Kidney tubule cell (primary cell): Measurements from ENCODE around the gene SHC3.

ENCODE experiments used
- DNase-seq: peaks from one replicate; pipeline ENCODE4 v3.0.0-alpha.2; 2018; ENCODE audit warnings: low spot score

SHC3 gene

GRCh38 chr9:89185980-89186379, 7.4 kb upstream of the SHC3 start:
- no peak for DNase-seq

DNA sequence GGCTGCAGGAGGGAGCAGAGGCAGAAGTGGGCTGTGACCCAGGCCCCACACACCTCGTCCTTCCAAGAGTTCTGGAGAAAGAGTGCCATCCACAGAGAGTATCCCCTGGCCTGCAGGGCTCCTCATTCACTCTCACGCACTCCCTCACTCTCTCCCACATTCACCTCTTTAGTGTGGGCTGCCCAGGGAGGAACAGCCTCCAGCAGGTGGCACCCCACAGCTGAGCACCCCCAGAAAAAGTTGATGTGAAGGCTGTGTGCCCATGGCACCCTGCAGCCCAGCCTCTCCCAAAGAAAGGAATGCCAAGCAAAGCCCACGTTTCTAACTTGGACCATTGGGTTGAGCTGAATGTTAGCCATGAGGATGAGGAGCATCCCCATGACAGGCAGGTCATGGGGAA, 4.5 kb upstream of the SHC3 start:
- no peak for DNase-seq

DNA sequence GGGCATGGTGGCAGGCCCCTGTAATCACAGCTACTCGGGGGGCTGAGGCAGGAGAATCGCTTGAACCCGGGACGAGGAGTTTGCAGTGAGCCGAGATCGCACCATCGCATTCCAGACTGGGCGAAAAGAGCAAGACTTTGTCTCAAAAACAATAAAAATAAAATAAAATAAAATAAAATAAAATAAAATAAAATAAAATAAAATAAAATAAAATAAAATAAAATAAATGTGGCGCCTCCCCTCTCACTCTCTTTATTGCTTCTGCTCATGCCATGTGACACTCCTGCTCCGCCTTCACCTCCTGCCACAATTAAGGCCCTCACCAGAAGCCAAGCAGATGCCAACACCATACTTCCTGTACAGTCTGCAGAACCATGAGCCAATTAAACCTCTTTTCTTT, 3.8 kb upstream of the SHC3 start:
- no peak for DNase-seq

- peak; percentile 96 for DNase-seq
These were observed 1.5 kb upstream of the SHC3 start for GRCh38 chr9:89179895-89180734.

- peak; percentile 48 for DNase-seq
These were observed 899 bp upstream of the SHC3 start for GRCh38 chr9:89179540-89179894.

DNA sequence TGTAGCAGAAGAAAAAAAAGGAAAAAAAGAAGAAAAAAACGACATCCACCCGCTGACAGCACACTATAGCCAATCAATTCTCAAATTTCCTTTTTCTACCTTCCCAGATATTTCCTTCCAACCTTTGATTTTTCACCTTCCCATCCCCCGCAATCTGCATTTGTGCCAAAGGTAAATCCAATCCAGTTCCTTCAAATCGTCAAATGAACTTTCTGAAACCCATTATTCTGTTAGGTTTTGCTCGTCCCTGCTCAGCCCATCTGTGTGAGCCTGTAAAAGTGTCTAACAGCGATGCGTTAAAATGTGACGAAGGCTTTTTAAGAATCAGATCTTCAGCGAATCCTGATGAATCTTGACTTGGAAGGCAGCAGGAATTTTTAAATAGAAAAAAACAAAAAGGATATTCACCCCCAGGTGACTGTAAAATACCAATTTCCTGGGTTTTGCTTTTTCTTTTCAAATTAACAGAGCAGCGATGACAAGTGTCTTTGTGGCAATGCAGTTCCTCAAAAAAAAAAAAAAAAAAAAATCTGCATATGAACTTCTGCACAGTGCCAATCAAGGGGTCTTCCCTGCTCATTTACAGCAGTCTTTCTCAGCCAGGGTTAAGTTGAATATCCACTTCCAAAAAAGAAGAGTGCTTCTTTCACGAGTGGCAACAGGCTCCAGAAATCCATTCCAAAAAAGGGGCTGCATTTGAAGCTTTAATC, 367 bp upstream of the SHC3 start:
- DNase-seq, result no peak

GRCh38 chr9:89177012-89177943, 1.3 kb downstream of the SHC3 start:
- DNase-seq, result peak; percentile 38

DNA sequence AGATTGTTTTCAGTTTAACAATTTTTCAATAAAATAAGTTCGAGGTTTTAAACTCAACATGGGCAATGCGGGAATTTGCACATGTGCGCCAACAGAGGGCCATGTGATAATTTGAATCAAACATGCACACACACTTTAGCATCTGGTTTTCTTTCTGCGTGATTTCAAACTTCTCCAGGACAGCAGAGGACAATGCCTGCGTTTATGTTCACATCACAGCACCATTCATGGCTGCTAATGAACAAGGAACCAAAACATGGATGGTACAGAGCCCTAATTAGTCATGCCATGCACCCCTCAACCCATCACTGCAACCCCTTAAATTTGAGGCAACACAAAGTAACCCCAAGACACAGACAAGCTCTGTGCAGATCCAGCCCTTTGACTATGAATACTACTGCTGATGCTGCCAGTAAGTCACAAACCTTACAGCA, 2.8 kb downstream of the SHC3 start:
- DNase-seq, result no peak

GRCh38 chr9:89174291-89174690, 4.3 kb downstream of the SHC3 start:
- no peak for DNase-seq

- no peak for DNase-seq
These were observed 5.5 kb downstream of the SHC3 start for GRCh38 chr9:89173072-89173471.

GRCh38 chr9:89172398-89172797, 6.2 kb downstream of the SHC3 start:
- DNase-seq, result no peak

DNA sequence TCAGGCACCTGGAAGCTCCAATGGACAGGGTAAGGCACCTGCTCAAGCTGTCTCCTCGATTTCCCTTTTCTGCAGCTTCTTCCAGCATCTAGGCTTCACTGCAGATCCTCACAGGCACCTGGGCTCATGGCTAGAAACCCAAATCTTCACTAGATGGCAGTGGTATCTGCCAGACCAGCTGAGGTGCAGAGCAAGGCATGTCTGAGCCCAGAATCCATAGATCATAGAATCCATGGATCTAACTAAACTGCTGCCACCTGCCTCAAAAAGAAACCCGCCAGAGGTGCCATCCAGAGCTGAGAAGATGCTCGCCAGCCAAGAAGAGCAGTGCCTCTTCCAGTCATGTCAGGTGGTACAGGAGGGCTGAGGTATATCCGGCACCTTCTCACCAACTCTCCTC, 6.9 kb downstream of the SHC3 start:
- no peak for DNase-seq

GRCh38 chr9:89171231-89171630, 7.4 kb downstream of the SHC3 start:
- no peak for DNase-seq

DNA sequence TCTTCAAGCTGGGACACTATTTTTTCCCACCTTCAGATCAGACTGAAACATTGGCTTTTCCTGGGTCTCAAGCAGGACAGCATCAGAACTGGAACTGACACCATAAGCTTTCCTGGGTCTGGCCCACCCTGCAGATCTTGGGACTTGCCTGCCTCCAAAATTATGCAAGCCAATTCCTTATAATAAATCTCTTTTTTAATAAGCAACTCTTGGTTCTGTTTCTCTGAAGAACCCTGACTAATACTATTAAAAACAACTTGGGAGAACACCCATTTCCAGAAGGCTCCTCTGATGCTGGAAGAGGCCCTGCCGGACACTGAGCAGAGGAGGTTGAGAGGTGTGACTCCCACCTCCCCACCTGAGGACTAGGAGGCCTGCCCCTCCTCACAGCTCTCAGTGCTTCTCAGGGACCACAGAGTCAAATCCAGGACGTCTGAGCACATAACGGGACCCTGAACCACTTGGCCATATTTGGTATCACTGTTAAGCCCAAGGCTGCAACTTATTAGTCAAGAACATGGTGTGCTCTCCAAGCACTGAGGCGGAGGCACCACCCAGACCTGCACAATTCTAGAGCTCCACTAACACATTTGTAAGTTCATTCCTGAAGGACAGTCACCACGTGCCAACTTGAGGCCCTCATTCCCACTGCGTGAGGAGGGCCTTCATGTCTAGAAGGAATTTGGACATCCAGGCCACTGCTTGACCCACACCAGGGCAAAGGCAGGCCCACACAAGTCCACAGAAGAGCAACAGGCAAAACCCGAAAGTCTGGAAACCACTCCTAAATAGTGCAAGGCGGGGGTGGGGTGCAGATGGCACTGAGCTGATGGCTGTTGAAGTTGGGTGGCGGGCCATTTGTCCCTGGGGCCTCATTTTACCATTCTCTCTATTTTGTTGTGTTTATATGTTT, 9.5 kb downstream of the SHC3 start:
- no peak for DNase-seq

DNA sequence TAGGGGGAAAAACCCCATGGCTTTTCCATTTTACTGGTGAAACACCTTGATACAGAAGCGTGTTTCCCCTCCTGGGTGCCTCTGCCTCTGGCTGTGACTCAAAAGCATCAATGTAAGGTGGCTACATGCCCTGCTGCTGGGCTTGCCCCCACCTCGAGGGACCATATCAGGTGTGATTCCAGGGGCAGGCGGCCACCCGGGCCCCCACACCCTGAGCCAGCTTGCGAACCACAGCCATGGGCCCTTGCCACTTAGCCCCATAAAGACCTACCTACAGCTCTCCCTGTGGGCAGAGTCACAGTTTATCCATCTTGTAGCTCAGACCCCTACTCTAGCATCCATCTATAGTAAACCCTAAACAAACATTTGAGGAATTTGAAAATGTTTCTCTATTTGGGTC, 10.8 kb downstream of the SHC3 start:
- DNase-seq, result no peak

GRCh38 chr9:89166852-89167251, 11.8 kb downstream of the SHC3 start:
- no peak for DNase-seq

- DNase-seq, result no peak
These were observed 12.7 kb downstream of the SHC3 start for GRCh38 chr9:89165880-89166279.

- DNase-seq, result no peak
These were observed 13.3 kb downstream of the SHC3 start for GRCh38 chr9:89165341-89165740.

GRCh38 chr9:89161221-89161620, 17.4 kb downstream of the SHC3 start:
- DNase-seq, result no peak

DNA sequence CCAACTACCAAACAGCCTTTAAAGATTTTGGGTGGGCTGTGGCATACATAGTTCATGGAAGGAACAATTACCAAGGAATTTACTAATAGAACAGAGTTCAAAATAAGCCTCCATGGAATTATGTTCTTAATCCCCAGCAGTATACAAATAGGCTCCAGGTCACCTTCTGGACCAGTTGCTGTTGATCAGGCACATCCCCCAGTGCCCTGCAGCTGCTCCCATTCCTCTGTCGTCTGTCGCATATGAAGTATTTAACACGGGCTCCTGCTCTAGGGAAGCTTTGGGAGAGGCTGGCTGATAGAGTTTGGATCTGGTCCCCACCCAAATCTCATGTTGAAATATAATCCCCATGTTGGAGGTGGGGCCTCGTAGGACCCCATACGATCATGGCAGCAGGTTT, 17.8 kb downstream of the SHC3 start:
- DNase-seq, result no peak

DNA sequence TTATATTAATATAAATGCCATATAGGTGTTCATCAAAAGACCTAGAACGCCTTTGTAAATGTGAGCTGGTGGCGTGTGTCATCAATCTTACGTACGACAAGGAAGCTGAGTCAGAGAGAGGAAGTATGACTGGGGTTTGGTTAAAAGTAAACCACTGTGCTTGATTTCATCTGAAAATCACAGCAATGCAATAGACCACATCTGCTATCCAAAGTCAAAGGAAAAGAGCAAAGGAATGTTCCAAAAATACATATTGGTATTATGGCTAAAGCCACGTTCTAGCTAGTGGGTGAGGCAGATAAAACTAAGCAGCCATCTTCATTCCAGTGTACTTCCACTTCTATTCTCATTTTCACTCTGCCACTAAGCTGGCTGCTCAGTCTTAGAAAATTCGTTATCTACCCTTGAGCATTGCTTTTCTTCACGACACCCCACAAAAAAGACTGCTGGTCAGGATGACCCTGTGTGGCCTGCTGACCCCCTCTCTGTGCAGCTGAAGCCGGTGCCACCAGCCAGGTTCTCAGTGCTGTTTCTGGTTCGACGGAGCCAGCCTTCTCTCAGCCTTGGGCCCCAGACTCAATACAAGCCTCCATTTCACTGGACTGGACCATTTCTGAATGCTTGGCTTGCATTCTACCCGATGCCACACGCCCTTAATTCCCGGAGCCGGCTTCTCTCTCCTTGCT, 23.8 kb downstream of the SHC3 start:
- peak; percentile 93 for DNase-seq
